Stromal cell of bone marrow (primary cell): ENCODE measurements around the gene MPP1.

Experiments used
- DNase-seq: peaks from one replicate; pipeline ENCODE4 v3.0.0-alpha.2; 2012; ENCODE audit warnings: low read depth

Gene MPP1

GRCh38 chrX:154812341-154813101 lies 7.2 kb upstream of the MPP1 start:
- no peak for DNase-seq

DNA sequence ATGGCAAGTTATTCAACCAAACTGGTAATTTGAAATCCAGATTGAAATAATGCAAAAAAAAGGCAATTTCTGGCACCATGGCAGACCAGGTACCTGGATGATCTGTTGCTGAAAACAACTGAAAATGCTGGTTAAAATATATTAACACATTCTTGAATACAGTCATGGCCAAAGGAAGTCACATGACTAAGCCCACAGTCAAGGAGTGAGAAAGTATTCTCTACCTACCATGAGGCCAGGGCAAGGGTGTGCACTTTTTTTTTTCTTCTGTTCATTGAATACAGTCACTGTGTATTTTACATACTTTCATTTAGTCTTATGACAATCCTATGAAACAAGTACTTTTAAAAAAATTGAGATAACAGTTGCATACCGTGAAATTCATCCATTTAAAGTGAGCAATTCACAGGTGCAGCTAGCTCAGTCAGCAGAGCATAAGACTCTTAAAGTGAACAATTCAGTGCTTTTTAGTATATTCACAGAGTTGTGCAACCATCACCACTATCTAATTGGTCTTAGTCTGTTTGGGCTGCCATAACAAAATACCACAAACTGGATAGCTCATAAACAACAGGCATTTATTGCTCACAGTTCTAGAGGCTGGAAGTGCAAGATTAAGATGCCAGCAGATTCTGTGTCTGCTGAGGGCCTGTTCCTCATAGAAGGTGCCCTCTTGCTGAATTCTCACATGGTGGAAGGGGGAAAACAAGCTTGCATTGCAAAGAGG lies 4.8 kb upstream of the MPP1 start:
- no peak for DNase-seq

DNA sequence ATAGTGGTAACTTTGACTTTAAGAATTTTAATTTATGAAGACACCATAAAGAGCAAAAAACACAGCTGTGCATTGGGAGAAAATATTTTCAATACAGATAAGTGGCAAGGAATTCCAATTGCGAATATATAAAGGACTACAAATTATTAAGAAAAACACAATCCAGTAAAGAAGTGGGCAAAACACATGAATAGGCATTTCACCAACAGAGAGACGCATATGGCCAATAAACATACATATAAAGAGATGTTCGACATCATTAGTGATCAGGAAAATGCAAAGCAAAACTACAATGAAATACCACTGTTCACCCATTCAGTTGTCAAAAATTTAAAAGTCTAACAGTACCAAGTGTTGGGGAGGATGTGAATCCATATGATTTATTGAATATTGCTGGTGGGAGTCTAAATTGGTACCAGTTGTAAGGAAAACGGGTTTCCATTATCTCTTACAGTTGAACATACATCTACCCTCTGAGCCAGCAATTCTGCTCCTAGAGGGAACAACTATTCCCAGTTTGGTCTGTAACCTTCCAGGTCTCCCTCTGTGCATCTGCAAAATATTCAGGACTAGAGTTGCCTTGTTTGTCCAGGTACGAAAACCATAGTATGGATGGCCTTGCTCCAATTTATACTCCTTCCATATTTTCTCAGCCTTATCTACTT lies 1.7 kb upstream of the MPP1 start:
- DNase-seq, result no peak

DNA sequence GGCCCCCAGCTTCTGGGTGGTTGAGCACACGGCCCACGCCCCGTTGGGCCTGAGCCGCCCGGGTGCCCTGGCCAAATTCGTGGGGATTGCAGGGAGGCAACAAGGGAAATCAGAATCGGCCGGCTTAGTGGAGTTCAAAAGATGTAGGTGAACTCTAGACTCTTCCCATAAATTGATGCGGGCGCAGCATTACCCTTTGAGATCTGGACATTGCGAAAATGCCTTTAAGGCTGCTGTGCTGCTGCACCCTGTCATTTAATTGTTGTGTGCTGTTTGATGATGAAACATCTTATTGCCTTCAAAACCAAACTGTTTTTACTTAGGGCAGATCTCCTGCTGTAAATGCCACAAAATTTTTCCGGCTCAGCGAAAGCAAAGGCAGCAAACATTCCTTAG lies 409 bp upstream of the MPP1 start:
- DNase-seq, result no peak

GRCh38 chrX:154804261-154804956 lies 876 bp downstream of the MPP1 start:
- DNase-seq, result no peak

DNA sequence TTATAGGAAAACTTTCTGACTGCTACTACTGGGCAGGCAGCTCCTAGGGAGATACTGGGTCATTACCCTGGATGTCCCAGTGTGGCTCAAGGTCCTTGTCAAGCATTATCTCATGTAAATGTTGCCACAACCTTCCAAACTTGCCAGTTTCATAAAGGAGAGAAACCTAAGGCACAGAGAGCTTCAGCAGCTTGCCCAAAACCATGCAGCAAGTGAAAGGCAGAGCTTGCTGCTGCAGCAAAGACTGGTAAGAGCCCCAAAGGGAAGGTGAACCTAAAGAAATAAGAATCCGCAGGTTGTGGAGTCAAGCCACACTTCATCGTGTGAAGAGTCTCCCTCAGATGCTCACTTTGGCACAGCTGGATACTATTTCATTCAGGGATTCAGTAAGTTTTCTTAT lies 2.3 kb downstream of the MPP1 start:
- DNase-seq, result no peak

GRCh38 chrX:154800478-154801210 lies 4.6 kb downstream of the MPP1 start:
- no peak for DNase-seq

DNA sequence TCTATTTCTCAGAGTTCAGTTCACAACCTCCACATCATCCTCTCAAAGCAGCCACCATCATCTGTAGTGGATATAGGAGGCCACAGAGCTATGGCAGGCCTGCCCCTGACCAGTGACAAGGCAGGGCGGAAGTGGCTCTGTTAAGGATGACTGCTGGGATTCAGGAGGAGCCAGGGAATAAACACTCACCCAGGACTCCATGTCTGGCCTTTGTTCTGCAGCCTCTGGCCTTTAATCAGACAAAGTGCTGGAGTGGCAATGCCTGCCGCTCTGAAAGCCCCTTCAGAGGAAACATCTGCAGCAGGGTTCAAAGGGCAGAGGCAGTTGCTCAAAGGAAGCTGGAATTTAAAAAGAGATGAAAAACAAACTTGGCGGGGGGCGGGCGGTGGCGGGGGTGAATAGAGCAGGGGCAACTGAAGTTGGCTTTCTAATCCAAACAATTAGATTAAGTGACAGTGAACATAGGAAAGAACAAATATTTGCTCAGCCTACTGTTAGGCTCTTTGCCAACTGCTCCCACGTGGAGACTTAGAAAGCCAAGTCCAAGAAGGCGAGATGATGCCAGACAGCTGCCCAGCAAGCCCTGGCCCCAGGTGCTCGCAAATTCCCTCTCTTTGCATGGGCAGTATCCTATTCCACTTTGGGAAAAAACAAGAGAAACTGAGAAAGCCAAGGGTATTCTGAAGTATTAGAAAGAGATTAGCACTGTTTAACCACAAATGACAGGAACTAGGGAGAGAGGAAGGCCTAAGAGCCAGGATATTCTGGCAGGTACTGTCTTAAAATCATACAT lies 5.5 kb downstream of the MPP1 start:
- no peak for DNase-seq

- no peak for DNase-seq
Measured at GRCh38 chrX:154797006-154797405, 8.3 kb downstream of the MPP1 start.

DNA sequence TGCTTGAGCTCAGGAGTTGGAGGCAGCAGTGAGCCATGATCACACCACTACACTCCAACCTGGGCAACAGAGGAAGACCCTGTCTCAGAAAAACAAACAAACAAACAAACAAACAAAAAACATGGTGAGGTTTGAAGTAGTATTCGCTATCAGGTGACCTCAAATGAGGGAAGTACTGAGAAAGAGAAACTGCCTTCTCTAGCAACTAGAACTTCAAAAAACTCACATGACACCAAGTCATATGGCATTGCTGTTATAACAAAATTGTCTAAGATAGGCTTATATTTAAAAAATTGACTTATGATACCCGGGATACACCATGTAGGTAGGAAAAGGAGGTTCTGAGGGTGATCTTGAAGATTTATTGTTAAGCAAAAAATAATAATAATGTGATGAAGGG lies 10.3 kb downstream of the MPP1 start:
- DNase-seq, result no peak

DNA sequence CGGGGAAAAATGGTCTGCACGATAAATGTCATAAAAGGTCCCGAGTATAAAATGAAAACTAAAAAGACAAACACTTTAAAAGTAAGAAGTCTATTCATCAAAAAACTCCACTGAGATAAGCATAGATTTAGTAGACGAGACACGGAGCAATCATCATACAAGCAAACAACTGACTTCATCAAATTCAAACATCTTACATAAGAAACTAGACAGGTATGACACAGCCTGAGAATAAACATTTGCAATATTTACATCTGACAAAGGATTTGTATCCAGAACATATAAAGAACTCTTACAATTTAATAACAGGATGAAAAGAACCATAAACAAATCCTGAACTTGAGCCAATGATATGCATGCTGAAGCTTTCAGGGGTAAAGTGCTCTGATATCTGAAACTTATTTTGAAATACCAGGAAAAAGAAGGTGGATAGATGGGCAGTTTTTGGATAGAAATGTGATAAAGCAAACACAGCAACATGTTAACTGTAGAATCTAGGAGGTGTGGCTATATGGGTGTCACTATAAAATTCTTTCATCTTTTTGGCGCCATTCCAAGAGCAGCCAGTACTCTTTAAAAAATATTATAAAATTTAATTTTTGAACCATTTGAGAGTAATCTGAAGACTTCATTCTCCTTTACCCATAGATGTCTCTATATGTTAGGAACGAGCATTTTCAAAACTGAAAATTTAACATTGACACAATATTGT lies 12.0 kb downstream of the MPP1 start:
- DNase-seq, result no peak

GRCh38 chrX:154791939-154792338 lies 13.3 kb downstream of the MPP1 start:
- no peak for DNase-seq

- DNase-seq, result no peak
Measured at GRCh38 chrX:154791467-154791866, 13.8 kb downstream of the MPP1 start.

DNA sequence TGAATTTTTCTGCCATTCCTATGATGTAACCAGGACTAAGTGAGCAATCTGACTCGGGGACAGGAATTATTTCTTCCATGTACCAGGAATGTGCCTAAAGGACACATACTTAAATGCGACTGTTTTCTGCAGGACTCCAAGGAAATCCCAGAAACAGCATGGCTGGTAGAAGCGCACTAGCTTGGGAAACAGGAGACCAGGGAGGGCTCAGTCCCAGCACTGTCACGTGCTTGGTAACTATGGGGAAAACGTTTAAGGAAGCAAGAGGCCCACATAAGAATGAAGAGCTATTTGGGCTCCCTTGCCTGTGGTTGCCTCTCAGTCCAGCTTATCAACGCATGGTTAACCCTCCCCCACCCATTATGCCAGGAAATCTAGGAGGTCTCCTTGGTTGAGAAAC lies 19.6 kb downstream of the MPP1 start:
- DNase-seq, result no peak

GRCh38 chrX:154784149-154784995 lies 20.9 kb downstream of the MPP1 start:
- DNase-seq, result no peak

DNA sequence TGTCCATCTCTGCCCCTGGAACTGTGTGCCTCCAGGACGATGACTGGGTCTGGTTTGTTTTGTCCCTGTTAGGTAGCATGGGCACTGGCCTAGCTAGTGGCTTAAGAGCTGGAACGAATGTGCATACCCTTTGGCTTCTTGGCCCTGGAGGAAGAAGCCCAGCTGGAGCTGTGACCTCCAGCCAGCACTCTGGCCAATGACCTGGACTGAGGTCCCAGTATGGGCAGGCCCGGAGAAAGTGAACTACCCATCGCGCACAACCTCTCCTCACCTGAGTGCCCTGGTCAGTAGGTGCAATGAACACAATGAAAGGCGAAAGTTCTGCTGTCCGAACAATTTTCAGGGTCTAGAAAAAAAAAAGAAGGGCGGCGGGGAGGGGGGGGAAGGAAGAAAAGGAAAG lies 24.3 kb downstream of the MPP1 start:
- DNase-seq, result no peak

- peak; percentile 38 for DNase-seq
Measured at GRCh38 chrX:154779261-154779660, 26.0 kb downstream of the MPP1 start.

DNA sequence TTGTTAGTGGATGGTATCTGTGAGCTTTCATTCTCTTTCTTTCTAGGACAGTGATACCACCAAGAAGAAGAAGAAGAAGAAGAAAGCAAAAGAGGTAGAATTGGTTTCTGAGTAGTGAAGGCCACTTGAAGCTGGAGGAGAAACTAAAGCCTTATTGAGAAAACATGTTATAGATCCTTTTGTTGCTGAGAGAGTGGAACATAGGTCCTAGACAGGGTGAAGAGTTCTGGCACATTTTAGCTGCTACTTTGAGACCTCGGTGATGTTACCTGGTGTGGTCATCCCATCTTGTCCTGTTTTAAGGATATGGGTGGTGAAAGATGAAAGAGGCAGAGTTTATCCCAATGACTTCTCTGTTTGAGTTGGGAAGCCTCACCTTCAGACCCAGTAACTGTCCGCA lies 28.5 kb downstream of the MPP1 start:
- DNase-seq, result no peak
